ENCODE measurements around the gene ARID3B.
"Not testable (repeated sequence)": the region's sequence is repeated elsewhere in the genome, so short reads cannot be mapped to it uniquely, and the experiment has no call there.

The ARID3B gene

DNA sequence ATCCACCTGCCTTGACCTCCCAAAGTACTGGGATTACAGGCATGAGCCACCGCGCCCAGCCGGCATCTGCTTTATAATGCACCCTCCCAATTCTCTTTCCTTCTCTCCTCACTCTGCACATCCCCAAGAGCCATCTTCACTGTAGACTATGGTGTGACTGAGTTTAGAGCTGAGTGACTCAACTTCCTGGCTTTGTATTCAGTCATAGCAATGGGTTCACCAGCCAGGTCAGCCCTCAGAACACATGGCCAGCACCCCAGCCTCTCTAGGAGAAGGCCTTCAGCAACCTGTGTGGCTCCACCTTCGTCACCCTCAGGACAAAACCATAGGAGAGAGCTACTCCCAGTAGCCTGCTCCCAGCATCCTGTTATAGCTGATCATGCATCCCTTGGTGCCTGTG, 33.0 kb downstream of the ARID3B start:
- DNase-seq: no peak

DNA sequence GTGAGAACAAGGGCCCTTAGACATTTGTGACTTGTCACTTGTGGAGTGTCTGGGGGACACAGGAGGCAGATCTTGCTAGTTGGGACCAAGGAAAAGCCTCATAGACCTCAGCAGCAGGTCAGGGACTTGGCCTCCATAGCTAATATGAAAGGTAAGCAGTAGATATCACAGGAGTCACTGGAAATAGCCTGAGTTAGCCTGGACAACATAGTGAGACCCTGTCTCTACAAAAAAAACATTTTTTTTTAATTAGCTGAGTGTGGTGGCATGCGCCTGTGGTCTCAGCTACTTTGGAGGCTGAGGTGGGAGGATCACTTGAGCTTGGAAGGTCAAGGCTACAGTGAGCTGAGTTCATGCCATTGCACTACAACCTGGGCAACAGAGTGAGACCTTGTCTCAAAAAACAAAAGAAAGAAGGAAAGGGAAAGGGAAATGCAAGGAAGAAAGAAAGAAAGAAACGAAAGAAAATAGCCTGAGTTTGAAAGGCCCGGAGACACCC, 37.5 kb downstream of the ARID3B start:
- no peak for DNase-seq

DNA sequence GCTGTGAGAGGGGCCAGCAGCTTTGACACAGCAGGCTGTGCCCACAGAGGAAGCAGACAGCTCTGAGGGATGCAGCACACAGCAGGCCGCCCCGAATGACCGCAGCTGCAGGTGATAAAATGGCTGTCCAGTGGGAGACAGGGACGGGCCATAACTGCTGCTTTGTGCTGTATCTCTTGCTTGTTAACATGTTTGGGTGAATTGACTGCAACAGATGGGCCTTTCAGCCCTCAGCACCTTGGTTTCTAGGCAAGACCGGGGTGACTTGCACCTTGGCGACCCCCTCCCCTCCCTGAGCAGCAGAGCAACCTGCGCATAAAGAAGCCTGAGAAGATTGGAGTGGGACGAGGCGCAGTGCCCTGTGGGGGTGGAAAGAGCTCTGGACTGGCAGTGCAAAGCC, 38.0 kb downstream of the ARID3B start:
- no peak for DNase-seq

DNA sequence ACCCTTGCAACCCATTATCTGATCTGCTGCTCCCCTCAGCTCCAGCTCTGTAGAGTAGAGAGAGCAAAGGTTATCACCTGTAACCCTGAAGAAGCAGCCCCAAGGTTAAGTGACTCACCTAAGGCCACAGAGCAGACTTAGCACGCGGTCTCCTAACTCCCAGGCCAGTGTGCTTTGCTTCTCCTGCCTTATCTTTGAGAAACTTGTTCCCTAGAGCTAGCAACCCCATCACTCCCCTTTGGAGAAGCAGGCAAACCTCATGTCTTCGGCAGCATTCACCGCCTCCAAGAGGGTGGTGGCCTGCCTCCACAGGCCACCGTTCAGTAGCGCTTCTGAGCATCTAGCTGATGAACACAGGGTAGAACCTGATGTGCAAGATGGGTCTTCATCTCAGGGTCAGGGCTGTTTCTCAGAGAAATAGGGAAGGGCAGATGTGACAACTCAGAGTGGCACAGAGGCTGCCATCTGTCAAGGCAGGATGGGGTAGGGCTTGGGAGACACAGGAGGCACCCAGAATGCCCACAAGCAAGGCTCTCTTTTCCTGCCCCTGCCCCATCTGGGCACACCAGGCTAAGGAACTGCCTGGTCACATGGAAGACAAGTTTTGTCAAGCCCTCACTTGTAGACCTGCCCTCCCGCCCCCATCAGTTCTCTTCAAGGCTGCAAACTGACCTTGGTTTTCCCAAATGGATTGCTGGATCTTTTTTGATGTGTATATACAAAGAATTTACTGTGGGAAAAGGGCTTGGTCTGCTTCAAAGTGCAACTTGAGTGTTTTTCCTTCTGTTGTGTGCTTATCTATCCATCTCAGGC, 39.7 kb downstream of the ARID3B start:
- no peak for DNase-seq

DNA sequence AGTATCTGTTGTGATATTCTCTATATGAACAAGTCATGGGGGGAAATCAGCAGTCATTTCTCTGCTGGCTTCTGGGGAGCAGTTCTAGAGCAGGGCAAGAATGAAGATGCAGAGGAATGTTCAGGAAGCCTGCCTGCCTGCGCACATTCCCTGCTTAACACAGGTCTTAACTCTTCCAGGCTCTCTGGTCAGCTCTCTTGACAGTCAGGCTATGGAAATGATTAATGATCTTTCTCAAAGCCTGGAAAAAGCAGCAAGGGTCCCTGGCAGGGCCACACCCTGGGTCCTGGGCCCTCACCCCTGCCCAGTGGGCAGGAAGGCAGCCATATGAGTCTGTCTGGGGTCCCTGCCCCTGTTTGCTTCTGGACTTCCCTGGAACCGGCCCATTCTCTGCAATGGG, 43.2 kb downstream of the ARID3B start:
- DNase-seq: no peak

DNA sequence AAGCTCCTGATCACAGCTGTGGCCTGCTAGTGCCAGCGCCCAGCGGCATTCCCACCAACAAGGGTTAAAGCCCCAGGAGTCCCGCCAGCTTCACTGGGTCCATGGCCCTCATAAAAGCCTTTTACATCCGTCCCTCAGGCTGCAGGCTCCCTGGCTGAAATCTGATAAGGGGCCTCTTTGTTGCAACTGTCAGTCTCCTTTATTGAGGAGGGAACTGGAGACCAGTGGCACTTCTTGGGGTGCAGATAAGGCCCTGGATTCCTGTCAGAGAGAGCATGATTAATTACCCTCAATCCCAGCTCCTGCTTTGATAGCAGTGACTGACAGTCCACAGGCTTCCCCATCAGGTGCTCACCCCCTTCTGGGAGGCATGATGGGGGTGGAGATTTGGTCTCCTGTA, 43.8 kb downstream of the ARID3B start:
- no peak for DNase-seq

DNA sequence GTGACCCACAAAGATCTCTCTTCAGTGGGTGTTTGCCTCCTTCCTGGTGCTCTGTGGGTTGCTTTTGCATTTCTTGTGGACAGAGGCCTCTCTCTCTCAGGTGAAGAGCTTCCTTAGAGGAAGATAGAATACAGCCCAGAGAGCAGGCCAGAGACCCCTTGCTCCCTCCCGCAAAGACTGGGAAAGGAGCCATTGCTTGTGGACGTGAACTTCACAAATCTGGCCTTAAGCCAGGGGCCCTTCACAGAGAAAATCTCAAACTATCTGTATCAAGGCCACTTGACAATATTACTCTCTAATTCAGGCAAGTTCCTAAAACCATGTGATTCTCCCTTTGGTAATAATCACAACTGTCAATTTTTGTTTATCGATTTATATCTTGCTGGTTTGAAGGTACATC, 44.2 kb downstream of the ARID3B start:
- DNase-seq: no peak

DNA sequence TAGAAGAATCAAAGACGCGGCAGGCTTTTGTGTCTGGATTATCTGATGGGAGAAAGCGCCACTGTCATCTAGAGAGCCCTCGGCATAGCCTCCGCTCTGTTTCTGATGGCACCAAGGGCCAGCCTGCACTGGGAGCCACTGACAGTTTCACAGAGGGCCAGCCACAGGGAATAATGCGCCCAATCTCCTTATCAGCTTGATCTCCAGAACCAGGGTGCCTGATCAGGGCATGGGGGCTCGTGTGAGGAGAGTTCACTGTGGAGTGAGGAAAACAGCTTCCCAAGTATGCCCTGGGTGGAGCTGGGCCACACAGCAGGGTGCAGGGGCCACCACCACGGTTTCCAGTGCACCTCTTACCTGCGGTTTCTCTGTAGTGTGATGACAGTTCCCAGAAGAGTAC, 44.8 kb downstream of the ARID3B start:
- no peak for DNase-seq

DNA sequence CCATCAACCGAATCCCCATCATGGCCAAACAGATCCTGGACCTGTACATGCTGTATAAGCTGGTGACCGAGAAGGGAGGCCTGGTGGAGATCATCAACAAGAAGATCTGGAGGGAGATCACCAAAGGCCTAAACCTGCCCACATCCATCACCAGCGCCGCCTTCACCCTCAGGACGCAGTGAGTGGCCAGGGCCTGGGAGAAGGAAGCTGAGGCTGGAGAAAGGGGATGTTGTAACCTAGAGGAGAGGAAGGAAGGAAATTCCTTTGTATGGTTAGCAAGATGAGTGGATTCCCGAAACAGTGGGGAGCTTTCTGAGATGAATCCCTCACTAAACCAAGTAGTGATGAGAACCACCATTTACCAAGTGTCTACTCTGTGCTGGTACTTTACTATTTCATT, 48.8 kb downstream of the ARID3B start:
- no peak for DNase-seq

DNA sequence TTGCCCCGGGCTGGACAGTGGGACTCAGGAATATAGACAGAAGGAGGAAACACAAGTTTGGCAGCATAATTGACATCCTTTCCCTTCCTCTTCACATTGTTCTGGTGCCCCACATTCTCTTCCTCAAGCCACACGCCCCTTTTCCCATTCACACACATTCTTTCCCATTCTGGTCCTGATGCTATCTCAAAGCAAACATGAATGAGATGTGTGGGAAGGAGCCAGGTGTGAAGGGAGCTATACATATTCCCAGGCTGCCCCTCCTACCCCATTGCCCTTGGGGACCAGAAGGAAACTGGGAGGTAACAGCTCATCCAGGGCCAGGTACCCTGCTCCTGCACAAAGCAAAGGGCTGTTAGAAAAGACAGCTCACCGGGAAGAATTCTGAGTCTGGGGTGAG, 51.2 kb downstream of the ARID3B start:
- DNase-seq: no peak

DNA sequence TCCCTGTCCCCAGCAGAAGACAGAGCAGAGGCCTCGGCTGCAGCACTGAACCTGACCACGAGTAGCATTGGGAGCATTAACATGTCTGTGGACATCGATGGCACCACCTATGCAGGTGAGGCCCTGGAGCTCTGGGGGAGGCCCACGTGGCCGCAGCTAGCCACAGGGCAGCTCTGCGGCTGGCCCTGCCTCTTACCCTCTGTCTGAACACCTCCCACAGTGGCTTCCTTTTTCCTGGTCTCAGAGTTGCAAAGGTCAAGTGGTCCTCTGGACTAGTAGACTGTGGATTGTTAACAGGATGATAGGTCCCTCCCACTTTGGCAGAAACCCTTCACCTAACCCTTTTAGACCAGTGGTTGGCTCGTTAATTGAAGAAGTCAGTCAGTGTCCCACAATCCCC, 52.1 kb downstream of the ARID3B start:
- no peak for DNase-seq

DNA sequence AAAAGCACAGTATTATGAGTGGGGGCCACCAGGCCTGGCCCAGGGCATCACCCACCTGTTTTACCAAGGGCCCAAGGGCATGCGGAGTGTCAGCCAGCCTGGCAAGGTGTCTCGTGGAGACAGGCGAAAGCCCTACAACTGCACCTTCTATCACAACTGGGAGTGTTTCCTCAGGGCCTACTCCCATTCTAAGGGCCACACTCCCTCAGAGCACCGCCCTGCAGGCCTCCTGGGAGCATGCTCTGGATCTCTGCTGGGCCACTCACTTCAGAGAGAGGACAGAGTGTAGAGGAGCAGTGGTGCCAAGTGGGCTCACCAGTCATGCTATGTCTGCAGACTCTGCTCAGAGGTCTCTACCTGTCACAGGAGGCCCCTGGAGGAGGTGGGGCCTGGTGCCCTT, 53.4 kb downstream of the ARID3B start:
- DNase-seq: no peak

DNA sequence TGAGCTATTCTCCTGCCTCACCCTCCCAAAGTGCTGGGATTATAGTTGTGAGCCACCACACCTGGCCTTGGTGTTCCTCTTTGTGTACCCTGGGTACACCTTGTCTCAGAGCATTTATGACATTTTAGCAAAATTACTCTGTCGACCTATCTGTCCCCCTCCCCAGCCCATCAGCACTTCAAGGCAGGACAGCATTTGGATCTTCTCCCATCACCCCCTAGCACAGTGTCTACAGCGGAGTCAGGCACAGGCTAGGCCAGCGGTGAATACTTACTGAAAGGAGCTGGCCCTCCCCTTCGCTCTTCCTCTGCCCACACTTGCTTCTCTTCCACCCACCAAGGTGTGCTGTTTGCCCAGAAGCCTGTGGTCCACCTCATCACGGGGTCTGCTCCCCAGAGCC, 54.3 kb downstream of the ARID3B start:
- no peak for DNase-seq

DNA sequence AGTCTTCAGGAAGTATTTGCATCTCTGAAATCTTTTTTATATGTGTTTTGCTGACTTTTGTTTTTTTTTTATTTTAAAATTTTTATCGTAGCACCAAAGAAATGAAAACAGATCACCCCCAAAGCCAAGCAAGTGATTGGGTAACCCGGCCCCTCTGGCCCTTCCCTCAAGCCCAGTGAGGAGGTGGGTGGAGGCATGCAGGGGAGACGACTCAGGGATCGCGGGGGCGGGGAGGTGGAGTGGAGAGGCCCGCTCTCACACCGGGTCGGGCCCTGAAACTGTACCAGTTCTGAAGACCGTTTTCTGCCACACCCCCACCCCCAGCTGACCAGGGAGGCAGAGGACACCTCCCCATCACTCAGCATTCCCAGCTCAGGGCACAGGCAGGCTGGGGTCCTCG, 55.7 kb downstream of the ARID3B start:
- DNase-seq: not testable (repeated sequence)

DNA sequence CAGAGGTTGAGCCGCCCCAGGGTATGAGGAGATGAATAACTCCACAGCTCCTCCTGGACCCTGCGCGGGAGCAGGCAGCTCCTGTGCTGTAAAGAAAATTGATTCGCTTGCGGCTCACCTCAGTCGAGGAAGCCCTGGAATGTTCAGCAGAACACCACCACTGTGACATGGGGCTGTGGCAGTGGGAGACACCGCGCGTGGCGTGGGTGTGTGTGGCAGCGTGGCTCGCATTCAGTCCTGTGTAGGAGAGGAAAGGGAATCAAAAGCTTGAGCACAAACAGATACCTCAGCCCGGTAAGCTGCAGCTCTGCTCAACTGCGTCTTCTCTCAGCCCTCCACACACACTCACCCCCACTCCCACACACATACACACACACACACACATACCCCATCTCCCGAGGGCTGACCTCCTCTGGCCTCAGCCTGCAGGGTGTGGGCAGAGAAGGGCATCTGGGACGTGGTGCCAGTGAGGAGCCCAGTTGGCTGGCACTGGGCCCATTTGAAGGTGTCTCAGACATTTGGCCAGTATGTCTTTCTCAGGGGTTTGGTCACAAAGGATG, 56.2 kb downstream of the ARID3B start:
- DNase-seq: not testable (repeated sequence)

DNA sequence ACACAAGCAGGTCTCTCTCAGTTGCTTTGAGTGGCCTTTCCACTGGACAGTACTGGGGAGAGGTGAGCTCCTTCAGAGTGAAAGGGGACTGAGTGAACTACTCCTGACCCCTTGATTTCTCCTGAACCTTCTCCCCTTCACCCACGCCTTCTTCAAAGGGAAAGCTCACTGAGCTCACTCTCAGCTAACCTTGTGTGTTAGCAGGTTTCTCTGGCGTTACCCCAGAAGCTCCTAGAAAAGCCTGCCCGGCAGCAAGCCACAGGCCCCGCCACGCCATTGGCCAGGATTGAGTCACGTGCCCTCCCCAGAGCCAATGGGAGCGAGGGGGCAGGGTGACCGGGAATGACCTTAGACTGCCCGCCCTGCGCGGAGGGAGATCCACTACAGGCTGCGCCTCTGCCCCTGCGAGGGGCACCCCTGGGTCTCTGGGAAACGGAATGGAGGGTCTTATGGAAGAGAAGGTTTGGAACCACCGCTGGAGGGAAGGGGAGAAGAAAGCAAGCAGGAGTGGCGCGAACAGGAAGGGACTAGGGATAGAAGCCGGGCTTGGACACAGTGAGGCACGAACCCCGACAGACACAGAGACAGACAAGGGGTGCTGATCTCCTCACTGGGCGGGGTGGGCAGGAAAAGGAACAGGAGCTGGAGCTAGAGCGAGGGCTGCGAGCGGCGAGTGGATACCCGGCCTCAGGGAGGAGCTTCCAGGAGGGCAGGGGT, 57.3 kb downstream of the ARID3B start:
- DNase-seq: no peak

DNA sequence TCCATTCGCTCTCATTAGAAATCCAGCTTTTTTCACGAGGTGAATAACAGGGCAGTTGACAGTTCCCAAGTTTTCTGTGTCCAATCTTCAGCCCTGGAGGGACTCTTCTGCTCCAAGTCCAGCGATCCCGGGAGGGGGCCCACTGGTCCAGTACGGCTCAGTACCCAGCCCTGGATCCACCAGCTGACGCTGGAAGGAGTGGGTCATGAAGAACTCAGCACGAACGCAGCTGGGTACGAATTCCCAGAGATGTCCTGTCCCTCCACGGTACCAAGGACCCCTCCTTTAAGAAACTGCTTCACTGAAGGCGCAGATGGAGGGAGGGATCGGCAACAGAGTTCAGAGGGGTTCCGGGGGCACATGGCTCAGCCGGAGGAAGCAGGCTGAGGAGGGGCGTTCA, 58.1 kb downstream of the ARID3B start:
- no peak for DNase-seq

DNA sequence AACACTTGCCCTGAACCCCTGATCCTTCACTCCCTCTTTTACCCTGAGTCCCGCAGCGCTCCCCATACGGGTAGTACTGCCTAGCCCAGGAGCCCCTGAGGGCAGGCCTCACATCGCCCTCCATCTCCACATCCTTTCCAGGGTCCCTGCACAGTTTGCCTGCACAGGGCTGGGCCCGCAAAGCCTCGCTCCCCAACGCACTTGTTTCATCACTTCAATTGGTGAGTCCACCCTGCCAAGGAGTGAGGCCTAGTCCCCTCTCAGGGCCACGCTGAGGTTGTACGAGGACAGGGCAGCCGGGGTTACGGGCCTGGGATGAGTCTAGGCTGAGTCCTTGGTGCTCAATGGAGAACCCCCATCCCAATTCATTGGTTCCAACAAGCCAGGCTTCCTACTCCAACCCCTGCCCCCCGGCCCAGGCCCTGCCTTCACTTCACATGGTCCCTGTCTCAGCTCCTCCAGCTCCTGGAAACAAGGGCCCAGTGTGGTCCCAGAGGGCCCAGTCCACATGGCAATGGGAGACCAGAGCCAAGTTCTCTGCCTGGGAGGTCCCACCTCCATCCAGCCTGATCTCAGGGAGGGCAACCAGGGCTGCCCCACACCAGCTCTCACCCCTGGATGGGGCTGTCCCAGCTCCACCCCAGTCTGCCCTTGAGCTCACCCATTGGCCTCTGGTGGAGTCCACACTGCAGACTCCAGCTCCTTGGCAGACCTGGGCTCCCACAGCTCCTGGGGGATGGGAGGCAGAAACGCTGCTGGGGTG, 62.2 kb downstream of the ARID3B start:
- no peak for DNase-seq

DNA sequence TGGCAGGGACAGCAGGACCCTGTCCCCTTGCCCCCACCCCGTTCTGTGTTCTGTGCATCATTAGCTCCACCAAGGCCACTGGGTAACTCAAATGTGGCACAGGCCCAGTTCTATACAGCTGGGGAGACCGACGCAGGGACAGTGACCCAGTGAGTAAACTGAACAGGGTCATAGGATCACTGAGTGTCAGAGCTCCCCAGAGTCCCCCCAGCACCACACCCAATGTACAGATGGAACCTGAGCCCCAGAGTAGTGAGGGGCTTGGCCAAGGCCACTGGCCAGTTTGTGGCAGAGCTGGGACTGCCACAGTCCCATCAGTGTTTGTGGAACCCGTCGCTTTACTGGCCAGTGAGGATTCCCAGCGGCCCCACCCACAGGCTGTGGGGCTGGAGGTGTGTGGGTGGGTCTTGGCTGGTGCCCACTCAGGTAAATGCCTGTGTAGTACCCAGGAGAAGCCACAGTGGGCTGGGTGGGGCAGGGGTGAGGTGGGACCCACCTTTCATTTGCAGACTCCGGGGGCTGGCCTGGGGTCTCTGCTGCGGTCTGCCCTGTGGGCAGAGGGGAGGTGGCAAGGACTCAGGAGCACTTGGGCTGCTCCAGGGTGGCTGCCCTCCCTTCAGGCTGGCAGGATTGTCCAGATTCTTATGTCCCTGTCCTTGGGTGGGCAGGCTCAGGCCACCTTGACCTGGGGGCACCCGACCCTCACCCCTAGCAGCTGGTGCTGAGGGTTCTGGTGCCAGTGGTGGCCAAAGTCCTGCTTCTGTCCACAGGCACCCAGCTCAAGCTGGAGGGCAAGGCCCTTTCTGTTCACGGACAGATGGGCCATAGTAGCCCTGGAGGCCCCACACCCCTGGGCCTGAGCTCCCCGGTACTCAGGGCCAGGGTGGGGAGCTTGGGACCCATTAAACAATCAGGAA, 63.0 kb downstream of the ARID3B start:
- DNase-seq: no peak

DNA sequence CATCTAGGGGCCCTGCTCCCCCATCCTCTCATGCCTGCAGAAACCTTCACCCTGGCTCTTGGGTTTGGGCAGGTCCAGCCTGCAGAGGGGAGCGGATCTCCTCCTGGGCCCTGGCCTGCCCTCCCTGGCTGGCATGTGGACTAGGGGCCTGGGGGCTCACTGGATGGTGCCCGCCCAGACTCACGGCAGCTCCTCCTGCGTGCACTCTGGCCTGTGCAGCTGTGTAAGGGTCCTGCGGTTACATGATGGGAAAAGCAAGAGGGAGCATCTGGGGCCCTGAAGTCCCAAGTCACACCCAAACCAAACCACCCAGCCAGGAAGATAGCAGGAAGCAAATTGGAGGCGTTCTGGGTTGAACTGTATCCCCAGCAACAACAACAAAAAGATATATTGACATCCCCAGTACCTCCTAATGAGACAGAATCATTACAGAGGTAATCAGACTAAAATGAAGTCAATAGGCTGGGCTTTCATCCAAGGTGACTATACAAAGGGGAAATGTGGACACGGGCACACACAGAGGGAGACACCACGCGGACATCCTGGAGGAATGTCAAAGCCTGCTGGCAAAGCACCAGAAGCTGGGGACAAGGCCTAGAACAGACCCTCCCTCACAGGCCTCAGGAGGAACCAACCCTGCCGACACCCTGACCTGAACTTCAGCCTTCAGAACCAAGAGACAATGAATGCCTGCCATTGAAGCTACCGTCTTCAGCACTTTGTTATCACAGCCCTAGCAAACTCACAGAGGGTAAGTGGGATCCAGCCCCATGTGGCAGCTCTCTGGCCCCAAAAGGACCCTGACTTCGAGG, 64.2 kb downstream of the ARID3B start:
- DNase-seq: no peak

DNA sequence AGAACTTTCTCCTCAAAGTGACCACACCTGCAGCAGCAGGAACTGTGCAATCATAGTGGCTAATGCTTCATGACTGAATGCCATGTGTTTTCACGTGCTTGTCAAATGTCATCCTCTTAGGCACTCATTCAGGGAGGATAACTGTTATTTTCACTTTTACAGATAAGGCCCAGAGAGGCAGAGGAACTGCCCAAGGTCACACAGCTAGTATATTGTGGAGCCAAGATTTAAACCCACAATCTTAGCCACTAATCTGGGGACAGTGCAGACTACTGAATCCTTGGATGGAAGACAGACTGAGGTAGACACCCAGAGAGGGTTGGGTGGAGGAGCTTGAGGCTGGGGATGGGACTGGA, 64.8 kb downstream of the ARID3B start:
- DNase-seq: no peak

All from NCI-H446 treated with DMSO at 0.1 percent for 48 hours (cell line).